ENCODE data around the gene ELMO2.

DNA sequence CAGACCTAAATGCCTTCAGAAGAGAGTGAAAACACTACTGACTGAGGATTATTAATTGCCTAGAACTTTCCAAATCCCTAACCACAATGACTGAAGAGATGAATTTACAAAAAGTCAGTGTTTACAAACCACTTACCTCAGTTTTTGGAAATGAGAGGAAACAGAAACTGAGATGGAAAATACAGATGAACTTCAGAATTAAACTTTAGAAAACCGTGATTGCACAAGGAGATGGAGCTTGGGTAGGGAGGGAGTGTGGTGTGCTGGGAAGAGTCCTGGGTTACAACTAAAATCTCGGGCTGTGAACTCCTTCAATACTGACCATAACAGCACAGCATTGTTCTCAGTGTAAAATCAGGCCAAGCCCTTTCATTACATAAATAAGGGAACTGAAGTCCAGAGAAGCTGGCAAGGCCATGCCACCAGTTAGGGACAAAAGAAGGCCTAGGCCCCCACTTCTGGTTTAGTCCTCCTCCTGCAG lies 4.0 kb downstream of the ELMO2 start:
- TF ChIP-seq, protein P1, sequence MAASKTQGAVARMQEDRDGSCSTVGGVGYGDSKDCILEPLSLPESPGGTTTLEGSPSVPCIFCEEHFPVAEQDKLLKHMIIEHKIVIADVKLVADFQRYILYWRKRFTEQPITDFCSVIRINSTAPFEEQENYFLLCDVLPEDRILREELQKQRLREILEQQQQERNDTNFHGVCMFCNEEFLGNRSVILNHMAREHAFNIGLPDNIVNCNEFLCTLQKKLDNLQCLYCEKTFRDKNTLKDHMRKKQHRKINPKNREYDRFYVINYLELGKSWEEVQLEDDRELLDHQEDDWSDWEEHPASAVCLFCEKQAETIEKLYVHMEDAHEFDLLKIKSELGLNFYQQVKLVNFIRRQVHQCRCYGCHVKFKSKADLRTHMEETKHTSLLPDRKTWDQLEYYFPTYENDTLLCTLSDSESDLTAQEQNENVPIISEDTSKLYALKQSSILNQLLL (CRISPR knock-in tag; IDR thresholded peaks at IDR 0.05; ENCODE audit: borderline replicate concordance), result no peak
- TF ChIP-seq, protein P2, sequence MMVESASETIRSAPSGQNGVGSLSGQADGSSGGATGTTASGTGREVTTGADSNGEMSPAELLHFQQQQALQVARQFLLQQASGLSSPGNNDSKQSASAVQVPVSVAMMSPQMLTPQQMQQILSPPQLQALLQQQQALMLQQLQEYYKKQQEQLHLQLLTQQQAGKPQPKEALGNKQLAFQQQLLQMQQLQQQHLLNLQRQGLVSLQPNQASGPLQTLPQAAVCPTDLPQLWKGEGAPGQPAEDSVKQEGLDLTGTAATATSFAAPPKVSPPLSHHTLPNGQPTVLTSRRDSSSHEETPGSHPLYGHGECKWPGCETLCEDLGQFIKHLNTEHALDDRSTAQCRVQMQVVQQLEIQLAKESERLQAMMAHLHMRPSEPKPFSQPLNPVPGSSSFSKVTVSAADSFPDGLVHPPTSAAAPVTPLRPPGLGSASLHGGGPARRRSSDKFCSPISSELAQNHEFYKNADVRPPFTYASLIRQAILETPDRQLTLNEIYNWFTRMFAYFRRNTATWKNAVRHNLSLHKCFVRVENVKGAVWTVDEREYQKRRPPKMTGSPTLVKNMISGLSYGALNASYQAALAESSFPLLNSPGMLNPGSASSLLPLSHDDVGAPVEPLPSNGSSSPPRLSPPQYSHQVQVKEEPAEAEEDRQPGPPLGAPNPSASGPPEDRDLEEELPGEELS (CRISPR knock-in tag; IDR thresholded peaks at IDR 0.05; ENCODE audit: borderline replicate concordance), result no peak
- TF ChIP-seq, protein P3, sequence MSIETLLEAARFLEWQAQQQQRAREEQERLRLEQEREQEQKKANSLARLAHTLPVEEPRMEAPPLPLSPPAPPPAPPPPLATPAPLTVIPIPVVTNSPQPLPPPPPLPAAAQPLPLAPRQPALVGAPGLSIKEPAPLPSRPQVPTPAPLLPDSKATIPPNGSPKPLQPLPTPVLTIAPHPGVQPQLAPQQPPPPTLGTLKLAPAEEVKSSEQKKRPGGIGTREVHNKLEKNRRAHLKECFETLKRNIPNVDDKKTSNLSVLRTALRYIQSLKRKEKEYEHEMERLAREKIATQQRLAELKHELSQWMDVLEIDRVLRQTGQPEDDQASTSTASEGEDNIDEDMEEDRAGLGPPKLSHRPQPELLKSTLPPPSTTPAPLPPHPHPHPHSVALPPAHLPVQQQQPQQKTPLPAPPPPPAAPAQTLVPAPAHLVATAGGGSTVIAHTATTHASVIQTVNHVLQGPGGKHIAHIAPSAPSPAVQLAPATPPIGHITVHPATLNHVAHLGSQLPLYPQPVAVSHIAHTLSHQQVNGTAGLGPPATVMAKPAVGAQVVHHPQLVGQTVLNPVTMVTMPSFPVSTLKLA (conservative IDR thresholded peaks at IDR 0.05), result no peak
- TF ChIP-seq TAF1 (IDR thresholded peaks at IDR 0.05; ENCODE audit: control insufficient read depth, extremely low read depth, insufficient read depth, low read length, severe bottlenecking) (no peak), MAFK (IDR thresholded peaks at IDR 0.05; ENCODE audit: low read length) (no peak), POLR2A (conservative IDR thresholded peaks at IDR 0.05) (no peak), RBM17 (IDR thresholded peaks at IDR 0.05; ENCODE audit: borderline replicate concordance, low read depth, low read length) (no peak), EZH2 (IDR thresholded peaks at IDR 0.05; ENCODE audit: borderline replicate concordance, low read depth, low read length) (no peak)
- TF ChIP-seq, protein P4, sequence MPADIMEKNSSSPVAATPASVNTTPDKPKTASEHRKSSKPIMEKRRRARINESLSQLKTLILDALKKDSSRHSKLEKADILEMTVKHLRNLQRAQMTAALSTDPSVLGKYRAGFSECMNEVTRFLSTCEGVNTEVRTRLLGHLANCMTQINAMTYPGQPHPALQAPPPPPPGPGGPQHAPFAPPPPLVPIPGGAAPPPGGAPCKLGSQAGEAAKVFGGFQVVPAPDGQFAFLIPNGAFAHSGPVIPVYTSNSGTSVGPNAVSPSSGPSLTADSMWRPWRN (IDR thresholded peaks at IDR 0.05; ENCODE audit: low read depth), result no peak
